Right atrium auricular region (tissue), 2 donors: Measurements from ENCODE around the gene KLF7. TPM values are rescaled to one million over a fixed set of nuclear protein-coding genes. Genes with fewer than 3 reads are reported as not detected.

Source experiments
- DNase-seq: peaks from one replicate; pipeline ENCODE4 v3.0.0-alpha.2; 2019; ENCODE audit warnings: low spot score
- H3K27ac ChIP-seq, 2 donors: fragments of 200-600 bp; sonication (generic); 1 replicate in 1 of 2; 2 replicates in 1 of 2; pipeline ENCODE4 v1.5.1; 2016 to 2019
- H3K27me3 ChIP-seq, 2 donors: fragments of 200-600 bp; sonication (generic); one replicate each; pipeline versions ENCODE4 v1.5.1 to v1.6.0; 2017 to 2019
- H3K36me3 ChIP-seq: fragments of 200-600 bp; sonication (generic); one replicate; pipeline ENCODE4 v1.5.1; 2016
- H3K4me1 ChIP-seq, 2 donors: fragments of 200-600 bp; sonication (generic); one replicate each; pipeline versions ENCODE4 v1.5.1 to v1.6.0; 2017 to 2019
- H3K4me3 ChIP-seq, 2 donors: fragments of 200-600 bp; sonication (generic); 1 replicate in 1 of 2; 2 replicates in 1 of 2; pipeline ENCODE4 v1.5.1; 2017 to 2019; ENCODE audit warnings: mild to moderate bottlenecking in 1 of 2, moderate library complexity in 1 of 2
- H3K9me3 ChIP-seq, 2 donors: fragments of 200-600 bp; sonication (generic); one replicate each; pipeline ENCODE4 v1.5.1; 2019
- CTCF ChIP-seq, 2 donors: fragments of 200-600 bp; sonication (generic); IDR thresholded peaks; one replicate each; pipeline ENCODE4 v1.5.1; 2019; ENCODE audit warnings: antibody characterized with exemption in 2 of 2
- total RNA-seq, 2 donors: library from RNA; depleted of rRNA; stranded (reverse); fragments of >200 nt; gene quantifications; one replicate each; pipeline ENCODE4 v1.1.0, GENCODE V29; 2016

KLF7 gene
- total RNA-seq, 2 donors from 2014 or later, result 13.5 to 29.9 TPM

- Histone ChIP-seq H3K27me3 (no peaks in the 10 kb centered on the region), H3K4me1 (peaks cover 0 to 81% of the 10 kb centered on the region in 2 donors), H3K27ac (no peak overlapping the region), H3K4me3 (no peak overlapping the region), H3K36me3 (peaks cover under 1% of the 10 kb centered on the region), H3K9me3 (no peaks in the 10 kb centered on the region)
- TF ChIP-seq CTCF (IDR thresholded peaks at IDR 0.05), result no peak
- DNase-seq, result no peak
Measured at GRCh38 chr2:207092818-207093217, 72.9 kb downstream of the KLF7 start.

- peak overlapping the region; percentile 37 to 65 for H3K27ac ChIP-seq
- no peak for TF ChIP-seq CTCF (IDR thresholded peaks at IDR 0.05)
- H3K36me3 ChIP-seq, result peaks cover 9% of the 10 kb centered on the region
- H3K27me3 ChIP-seq, result no peaks in the 10 kb centered on the region
- no peak overlapping the region for H3K4me3 ChIP-seq
- no peak for DNase-seq
- H3K4me1 ChIP-seq, result peaks cover 0 to 79% of the 10 kb centered on the region in 2 donors
- no peaks in the 10 kb centered on the region for H3K9me3 ChIP-seq
Measured at GRCh38 chr2:207091928-207092327, 73.8 kb downstream of the KLF7 start.

- TF ChIP-seq CTCF (IDR thresholded peaks at IDR 0.05), result no peak
- H3K36me3 ChIP-seq, result peaks cover 15% of the 10 kb centered on the region
- DNase-seq, result no peak
- no peak overlapping the region for H3K4me3 ChIP-seq
- peak overlapping the region; percentile 37 to 65 for H3K27ac ChIP-seq
- no peaks in the 10 kb centered on the region for H3K9me3 ChIP-seq
- peaks cover 0 to 79% of the 10 kb centered on the region in 2 donors for H3K4me1 ChIP-seq
- no peaks in the 10 kb centered on the region for H3K27me3 ChIP-seq
Measured at GRCh38 chr2:207091176-207091575, 74.6 kb downstream of the KLF7 start.

- DNase-seq, result no peak
- H3K4me1 ChIP-seq, result peaks cover 0 to 74% of the 10 kb centered on the region in 2 donors
- no peak overlapping the region for H3K4me3 ChIP-seq
Measured at GRCh38 chr2:207090389-207090788, 75.4 kb downstream of the KLF7 start.

GRCh38 chr2:207088839-207089238 is 76.9 kb downstream of the KLF7 start:
- no peak for TF ChIP-seq CTCF (IDR thresholded peaks at IDR 0.05)
- H3K27me3 ChIP-seq, result no peaks in the 10 kb centered on the region
- peaks cover 32% of the 10 kb centered on the region for H3K36me3 ChIP-seq
- DNase-seq, result no peak
- no peak overlapping the region for H3K4me3 ChIP-seq
- H3K9me3 ChIP-seq, result no peaks in the 10 kb centered on the region
- H3K27ac ChIP-seq, result no peak overlapping the region
- peaks cover 0 to 76% of the 10 kb centered on the region in 2 donors for H3K4me1 ChIP-seq

More at GRCh38 chr2:207090389-207090788, 75.4 kb downstream of the KLF7 start:
- Histone ChIP-seq H3K27ac (peak overlapping the region; percentile 3 to 65), H3K27me3 (no peaks in the 10 kb centered on the region), H3K9me3 (no peaks in the 10 kb centered on the region), H3K36me3 (peaks cover 19% of the 10 kb centered on the region)
- TF ChIP-seq CTCF (IDR thresholded peaks at IDR 0.05), result no peak

- Histone ChIP-seq H3K9me3 (no peaks in the 10 kb centered on the region), H3K27me3 (no peaks in the 10 kb centered on the region), H3K4me1 (peaks cover 0 to 79% of the 10 kb centered on the region in 2 donors), H3K27ac (no peak overlapping the region), H3K4me3 (no peak overlapping the region), H3K36me3 (peaks cover 37% of the 10 kb centered on the region)
- DNase-seq, result no peak
- TF ChIP-seq CTCF (IDR thresholded peaks at IDR 0.05), result no peak
Measured at GRCh38 chr2:207088276-207088675, 77.5 kb downstream of the KLF7 start.
